Vagina (tissue), 2 donors: ENCODE data around the gene COL5A2.

ENCODE experiments used
- CTCF ChIP-seq, 3 experiments: fragments of 450-650 bp in 2 of 3; fragments of 200-600 bp in 1 of 3; sonication (generic) in 1 of 3; IDR thresholded peaks; one replicate each; pipeline ENCODE4 v1.5.1; 2017 to 2019; ENCODE audit warnings: antibody characterized with exemption in 3 of 3, mild to moderate bottlenecking in 2 of 3, moderate library complexity in 2 of 3
- POLR2A ChIP-seq, 2 donors: fragments of 450-650 bp; IDR thresholded peaks; one replicate each; pipeline ENCODE4 v1.6.1; 2017; ENCODE audit warnings: antibody characterized with exemption in 2 of 2, mild to moderate bottlenecking in 2 of 2, moderate library complexity in 2 of 2

- TF ChIP-seq CTCF (IDR thresholded peaks at IDR 0.05) (no peak), POLR2A (IDR thresholded peaks at IDR 0.05) (no peak)
These were observed 3.6 kb downstream of the COL5A2 start for GRCh38 chr2:189175869-189176433.
